ENCODE measurements around the gene TSSK6. TPM values are rescaled to one million over a fixed set of nuclear protein-coding genes. Genes with fewer than 3 reads are reported as not detected.

TSSK6 gene
- total RNA-seq, 1 experiment from 2014 or later, result 1.4 TPM

DNA sequence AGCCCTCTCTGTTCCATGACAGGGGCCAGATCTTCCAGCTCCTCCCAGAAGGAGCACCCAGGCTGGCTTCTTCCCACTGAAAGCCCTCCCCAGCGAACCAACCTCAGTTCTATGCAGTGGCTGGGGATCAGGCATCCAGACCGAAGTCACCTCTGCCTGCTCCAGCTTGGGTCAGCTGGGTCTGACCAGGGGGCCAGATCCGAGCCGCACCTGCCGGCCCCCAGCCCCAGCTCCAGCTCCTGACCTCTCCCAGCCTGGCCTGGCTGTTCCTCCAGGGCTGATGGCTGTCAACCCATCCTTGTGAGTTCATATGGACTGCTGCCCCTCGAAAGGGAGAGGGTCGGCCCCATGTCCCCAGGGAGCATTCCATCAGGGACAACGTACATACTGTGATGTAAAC lies 8.0 kb downstream of the TSSK6 start:
- DNase-seq (ENCODE audit: low read depth), result no peak

DNA sequence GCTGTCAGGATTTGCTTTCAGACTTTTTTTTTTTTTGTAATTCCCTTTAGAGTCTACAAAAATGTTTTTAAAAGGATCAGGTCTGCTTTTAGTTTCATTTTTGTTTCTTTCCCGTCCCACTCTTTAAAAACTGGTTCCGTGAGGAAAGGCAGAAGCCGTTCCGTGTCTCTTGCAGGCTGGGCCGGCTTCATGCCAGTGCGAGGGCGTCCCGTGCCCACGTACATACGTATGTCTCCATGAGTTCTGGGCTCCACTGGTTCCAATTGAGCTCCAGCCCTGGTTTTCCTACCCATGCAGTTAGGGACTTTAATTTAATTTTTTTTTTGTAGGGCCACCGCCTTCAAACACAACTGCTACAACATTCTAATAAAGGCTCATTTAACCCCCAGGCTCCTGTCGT lies 8.8 kb downstream of the TSSK6 start:
- no peak for DNase-seq (ENCODE audit: low read depth)

DNA sequence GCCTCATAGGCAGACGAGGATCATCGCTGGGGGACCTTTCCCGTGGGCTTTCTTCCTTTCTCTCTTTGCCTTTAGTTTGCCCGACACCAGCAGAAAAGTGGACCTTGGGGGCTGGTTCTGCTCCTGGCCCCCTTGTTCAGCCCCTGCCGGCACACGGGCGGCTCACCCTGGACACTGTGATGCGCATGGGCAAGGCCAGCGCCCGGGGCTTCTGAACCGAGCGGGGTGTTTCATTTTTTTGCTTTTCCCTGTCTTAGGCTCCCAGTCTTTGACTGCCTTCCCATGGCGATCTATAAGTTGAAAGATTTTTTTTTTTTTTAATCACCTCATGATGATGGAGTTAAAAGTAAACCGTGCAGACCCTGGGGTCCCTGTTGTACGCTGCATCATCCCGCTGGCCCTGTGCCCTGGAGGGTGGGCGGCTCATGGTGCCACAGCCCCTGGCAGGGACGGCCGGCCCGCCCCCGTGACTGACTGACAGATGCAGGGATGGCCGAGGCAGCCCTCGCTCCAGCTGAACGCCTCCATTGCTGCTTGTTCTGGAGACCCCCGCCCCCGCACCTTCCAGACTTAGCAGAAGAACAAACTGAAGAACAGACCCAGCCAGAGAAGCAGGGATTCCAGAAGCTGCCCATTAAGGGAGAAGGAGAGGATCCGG lies 9.6 kb downstream of the TSSK6 start:
- no peak for DNase-seq (ENCODE audit: low read depth)

DNA sequence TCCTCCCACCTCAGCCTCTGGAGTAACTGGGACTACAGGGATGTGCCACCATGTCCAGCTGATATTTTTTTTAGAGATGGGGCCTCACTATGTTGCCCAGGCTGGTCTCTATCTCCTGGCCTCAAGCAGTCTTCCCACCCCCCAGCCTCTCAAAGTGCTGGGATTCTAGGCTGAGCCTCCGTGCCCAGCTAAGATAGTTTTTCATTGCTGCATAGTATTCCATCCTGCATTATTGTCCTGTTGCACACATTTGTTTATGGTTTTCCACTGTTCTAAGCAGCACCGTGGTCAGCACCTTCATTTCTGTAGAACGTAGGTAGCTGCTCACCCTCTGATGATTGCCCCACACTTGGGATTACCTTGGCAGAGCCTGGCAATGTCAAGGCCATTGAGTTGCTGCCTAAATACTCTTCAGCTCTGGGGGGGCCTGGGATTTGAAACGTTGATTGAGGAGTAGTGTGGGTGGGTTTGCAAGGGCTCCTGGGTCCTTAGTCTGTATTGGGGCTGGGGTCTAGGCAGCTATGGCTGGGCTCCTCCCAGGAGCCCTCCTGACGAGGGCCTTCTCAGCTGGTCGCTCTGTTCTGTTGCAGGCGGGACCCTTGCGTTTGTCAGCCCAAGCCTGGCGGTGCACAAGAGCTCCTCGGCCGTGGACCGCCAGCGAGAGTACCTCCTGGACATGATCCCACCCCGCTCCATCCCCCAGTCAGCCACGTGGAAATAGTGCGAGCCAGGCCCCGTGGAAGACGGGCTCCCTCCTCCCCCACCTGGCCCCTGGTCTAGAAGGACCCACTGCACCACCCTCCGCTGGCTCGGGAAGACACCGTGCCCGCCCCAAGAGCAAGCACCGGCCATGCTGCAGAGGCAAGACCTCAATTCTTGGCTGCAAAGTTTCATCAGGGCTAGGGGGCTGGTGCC lies 10.3 kb downstream of the TSSK6 start:
- no peak for DNase-seq (ENCODE audit: low read depth)

DNA sequence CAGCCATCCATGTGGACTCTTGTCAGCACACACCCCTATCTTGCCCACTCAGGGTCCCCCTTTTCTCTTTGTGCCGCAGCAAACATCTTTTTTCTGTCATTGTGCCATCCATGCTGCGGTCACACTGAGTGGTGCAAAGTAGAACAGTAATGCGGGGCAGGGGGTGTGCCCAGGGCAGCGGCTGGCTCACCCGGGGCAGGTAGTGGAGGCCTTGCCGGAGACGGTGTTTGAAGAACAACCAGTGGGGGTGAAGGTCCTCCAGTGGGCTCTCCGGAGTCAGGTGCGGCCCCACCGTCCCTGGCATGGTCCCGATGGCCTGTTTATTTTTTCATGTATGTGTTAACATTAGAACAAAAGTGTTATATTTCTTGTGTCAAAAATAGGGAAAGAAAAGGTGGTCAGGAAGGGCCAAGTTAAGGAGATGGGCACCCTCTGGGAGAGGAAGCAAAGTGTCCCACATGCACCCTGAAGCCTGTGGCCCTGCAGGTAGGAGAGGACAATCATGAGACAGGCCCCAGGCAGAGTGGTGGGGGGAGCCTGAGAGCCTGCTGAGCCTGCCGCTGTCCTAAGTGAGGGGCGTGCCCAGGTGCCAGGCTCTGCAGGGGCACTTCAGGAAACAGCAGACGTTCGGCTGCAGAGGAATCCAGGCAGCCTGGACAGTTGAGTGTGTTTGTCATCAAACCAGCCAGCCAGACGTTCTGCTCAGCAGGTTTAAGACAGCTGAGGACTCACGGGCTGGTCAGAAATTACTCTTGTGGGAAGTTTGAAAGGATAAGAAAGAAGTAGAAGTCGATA lies 12.3 kb downstream of the TSSK6 start:
- DNase-seq (ENCODE audit: low read depth), result no peak

DNA sequence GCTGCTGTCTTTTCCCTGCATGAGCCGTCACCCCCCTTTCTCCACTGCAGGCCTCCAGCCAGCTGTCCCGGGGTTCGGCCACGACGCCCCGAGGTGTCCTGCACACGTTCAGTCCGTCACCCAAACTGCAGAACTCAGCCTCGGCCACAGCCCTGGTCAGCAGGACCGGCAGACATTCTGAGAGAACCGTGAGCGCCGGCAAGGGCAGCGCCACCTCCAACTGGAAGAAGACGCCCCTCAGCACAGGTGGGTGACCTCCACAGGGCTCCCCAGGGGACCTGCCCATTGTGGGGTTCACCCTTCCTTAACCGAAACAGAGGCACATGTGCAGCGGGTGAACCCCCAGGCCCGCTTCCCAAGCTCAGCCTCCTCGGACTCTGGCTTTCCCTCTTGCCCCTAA lies 13.1 kb downstream of the TSSK6 start:
- no peak for DNase-seq (ENCODE audit: low read depth)

DNA sequence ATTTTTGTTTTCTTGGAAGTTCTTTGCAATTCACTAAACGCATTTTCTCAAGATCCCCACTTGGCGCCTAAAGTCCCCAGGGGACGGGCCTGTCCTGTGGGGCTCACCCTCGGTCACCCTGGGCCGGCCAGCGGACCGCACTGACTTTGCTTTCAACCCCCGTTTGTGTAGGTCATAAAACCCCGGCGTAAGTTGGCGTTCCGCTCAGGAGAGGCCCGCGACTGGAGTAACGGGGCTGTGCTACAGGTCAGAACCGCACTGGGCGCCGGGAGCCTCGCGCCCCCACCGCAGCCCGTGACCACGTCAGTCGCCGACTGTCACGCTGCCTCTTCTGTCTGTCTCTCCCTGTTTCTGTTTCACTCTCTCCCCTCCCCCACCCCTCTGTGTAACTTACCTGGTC lies 13.6 kb downstream of the TSSK6 start:
- DNase-seq (ENCODE audit: low read depth), result no peak

DNA sequence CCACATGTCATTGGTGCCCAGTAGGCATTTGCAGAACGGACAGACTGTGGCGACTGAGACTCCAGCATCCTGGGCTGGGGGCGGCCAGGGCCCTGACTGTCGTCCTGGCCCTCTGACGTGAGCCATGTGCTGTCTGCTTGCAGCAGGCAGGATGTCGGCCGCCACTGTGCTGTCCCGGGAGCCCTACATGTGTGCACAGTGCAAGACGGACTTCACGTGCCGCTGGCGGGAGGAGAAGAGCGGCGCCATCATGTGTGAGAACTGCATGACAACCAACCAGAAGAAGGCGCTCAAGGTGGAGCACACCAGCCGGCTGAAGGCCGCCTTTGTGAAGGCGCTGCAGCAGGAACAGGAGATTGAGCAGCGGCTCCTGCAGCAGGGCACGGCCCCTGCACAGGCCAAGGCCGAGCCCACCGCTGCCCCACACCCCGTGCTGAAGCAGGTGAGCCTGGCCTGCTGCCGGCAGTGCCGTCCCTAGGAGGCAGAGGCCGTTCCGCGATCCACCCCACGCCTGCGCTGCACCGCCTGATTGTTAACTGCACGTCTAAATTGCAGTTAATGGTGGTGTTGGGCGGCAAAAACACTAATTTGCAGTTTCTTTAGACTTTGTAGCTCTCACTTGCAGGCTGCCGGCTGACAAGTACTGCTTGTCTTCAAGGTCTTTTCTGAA lies 14.2 kb downstream of the TSSK6 start:
- no peak for DNase-seq (ENCODE audit: low read depth)

DNA sequence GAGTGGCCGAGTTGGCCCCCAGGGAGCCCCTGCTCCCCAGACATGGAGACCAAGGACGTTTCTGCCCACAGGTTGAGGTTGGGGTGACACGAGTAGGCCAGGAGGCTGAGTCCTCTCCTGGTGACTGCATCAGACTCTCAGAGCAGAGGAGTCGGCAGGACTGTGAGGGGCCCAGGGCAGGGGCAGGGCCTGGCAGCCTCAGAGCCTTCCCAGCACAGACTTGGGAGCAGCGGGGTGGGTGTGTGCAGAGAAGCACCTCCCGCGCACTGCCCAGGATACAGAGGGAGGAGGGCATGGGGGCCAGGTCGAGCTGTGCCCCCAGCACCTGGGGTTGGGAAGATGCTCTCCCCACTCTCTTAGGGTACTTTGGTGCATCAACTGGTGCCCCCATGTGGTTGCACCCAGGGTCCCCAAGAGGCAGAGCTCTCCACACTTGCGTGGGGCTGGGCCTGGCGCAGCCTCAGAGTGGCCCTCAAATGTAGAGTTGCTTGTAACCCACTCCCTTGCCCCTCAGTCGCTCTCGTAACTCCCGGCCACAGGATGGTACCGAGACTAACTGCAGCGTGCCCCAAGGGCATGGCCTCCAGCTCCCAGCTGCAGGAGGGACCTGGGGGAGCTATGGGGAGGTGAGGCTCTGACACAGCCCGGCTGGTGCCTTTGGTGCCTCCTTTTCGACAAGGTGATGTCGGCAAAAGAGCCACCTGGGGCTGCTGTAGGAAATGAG lies 15.9 kb downstream of the TSSK6 start:
- no peak for DNase-seq (ENCODE audit: low read depth)

DNA sequence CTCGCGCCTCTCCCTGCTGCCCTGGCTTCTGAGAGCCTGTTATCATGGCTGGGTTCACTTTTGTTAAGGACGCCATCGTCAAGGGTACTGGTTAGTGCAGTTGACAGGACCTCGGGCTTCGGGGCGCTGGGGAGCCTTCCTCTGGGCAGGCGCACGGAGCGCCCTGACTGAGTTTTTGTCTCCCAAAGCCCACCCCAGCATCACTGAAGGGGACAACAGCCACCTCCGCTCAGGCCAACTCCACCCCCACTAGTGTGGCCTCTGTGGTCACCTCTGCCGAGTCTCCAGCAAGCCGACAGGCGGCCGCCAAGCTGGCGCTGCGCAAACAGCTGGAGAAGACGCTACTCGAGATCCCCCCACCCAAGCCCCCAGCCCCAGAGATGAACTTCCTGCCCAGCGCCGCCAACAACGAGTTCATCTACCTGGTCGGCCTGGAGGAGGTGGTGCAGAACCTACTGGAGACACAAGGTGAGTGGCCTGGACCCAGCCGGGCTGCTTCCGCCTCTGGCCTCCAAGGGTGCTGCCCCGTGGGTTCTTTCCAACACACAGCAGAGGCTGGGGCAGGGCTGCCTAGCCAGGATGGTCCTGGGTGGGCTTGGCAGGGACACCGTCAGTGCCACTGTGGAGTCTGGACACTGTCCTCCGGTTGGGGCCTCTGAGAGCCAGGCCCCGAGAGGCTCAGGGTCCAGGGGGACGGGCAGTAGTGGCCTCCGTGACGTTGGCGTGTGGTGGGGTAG lies 16.9 kb downstream of the TSSK6 start:
- no peak for DNase-seq (ENCODE audit: low read depth)

DNA sequence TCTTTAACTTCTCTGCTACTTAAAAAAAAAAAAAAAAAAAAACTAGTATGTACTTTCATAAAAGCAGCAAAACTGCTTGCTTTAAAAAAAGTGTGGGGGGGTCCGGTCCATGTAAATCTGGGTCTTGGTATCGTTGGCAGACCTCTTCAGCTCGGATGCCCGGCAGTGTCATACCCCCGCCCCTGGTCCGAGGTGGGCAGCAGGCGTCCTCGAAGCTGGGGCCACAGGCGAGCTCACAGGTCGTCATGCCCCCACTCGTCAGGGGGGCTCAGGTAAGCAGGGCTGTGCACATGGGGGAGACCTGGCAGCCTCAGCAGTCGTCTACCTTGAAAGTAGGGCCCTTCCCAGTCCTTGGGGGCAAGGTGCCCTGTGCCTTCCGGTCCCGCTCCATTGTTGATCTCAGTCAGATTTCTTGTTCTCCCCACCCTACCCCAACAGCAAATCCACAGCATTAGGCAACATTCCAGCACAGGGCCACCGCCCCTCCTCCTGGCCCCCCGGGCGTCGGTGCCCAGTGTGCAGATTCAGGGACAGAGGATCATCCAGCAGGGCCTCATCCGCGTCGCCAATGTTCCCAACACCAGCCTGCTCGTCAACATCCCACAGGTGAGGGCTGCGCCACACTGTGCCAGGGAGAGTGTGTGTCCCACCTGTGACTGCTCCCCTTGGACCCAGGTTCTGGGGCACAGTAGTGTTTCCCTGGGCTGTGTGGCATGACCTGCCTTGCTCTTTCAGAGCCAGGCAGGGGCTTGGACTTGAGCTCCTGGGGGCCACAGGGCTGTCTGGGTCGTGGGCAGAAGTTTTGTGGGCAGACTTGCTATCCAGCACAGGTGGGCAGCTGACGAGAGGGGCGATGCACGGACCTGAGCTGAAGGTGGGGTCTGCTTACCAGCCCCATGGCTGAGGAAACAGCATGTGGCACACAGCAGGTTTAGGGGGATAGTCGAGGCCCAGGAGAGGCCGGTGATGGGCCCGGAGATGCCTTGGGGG lies 19.4 kb downstream of the TSSK6 start:
- DNase-seq (ENCODE audit: low read depth), result no peak

DNA sequence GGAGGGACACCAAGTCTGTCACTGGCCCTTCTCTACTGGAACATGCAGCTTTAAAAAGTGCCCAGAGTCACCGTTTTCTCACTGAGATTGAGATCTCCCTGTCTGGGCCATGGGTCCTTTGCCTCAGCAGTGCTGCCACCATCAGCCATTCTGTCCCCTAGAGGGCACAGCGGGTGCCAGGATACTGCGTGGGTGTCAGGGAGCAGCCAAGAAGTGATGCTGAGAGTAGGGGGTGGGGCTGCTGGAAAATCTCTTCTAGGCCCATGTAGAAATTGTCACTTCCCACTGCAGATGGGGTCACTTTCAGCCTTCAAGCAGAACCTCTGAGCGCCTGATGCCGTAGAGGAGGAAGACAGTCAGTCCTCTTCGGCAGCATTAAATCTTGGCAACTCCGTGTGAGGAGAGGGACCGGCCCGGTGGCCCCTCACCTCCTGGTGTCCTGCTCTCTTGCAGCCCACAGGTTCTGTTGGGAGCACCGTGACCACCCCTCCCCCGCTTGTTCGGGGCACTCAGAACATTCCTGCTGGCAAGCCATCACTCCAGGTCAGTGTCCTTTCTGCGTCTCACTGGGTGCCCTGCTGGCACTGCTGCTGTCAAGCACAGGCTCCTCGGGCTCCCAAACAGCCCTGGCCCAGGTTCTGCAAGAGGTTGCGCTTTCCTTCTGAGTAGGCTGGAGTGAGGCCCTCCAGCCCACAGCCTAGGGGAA lies 21.4 kb downstream of the TSSK6 start:
- no peak for DNase-seq (ENCODE audit: low read depth)

DNA sequence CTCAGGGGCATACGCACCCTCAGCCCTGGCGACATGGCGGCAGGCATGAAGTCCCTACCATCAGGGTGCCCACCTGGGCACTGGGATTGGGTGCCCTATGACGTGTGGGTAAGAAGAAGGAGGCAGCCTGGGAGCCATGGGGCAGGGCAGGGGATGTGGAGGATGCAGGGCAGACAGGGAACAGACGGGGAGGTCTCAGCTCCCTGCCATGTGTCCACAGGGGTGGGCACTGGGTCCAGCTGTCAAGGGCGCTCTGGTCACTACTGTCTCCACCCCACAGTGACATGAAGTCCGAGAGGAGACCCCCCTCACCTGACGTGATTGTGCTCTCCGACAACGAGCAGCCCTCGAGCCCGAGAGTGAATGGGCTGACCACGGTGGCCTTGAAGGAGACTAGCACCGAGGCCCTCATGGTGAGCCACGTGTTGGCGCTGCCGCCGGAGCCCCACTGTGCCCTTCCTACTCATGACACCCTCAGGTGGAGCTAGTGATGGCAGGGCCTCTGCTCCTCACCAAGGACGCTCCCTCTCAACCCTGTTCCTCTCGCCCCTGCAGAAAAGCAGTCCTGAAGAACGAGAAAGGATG lies 23.2 kb downstream of the TSSK6 start:
- no peak for DNase-seq (ENCODE audit: low read depth)

DNA sequence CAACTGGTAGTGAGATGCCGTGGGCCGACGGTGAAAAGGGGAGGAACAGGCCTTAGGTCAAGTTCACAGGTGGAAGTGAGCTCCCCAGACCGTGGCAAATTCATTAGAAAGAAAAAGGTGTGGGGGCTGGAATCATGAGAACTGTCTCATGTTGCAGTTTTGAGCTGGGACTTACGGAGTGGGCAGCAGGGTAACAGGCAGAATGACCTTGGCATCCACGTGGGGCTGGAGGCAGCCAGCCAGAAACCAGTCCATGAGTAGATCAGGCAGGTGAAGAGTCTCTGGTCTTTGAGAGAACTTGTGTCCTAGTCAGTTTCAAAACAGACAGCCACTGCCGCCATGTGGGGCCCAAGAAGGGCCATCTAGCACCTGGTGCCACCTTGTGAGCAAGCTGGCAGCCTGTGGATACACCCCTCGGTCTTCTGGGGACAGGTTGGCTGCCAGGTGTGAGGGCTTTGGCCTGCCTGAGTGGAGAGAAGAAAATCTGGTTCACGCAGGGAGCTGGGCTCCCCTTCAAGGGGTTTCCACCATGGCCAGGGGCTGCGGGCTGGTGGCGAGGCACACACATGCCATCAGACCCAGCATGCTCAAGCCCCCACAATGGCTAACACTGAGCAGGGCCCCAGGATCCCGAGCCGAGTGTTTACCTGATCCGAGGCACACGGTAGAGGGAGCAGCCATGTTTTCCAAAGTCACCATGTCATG lies 23.9 kb downstream of the TSSK6 start:
- no peak for DNase-seq (ENCODE audit: low read depth)

DNA sequence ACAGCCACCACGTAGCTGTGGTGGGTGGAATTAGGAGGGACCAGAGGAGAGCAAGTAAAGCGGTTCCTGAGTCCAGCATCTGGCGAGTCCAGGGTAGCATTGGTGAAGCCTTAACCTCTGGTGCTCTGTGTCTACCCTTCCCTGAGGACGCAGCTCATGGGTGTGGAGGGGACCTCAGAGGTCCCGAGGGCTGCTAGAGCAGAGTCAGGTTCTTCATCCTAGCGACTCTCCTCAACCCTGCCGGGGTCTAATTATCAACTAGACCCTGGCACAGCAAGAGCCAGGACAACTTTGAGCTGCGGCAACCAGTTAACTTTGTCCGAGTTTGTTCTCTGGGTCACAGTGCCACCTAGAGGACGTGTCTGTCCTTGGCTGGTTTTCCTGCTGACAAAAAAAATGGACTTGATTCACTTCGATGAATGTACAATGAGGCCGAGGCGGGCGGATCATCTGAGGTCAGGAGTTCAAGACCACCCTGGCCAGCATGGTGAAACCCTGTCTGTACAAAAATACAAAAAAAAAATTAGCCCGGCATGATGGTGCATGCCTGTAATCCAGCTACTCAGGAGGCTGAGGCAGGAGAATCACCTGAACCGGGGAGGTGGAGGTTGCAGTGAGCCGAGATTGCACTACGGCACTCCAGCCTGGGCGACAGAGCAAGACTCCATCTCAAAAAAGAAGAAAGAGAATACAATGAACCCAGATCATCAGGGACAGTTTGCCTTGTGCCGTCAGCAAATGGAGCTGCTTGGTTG lies 25.0 kb downstream of the TSSK6 start:
- peak; percentile 78 for DNase-seq (ENCODE audit: low read depth)

DNA sequence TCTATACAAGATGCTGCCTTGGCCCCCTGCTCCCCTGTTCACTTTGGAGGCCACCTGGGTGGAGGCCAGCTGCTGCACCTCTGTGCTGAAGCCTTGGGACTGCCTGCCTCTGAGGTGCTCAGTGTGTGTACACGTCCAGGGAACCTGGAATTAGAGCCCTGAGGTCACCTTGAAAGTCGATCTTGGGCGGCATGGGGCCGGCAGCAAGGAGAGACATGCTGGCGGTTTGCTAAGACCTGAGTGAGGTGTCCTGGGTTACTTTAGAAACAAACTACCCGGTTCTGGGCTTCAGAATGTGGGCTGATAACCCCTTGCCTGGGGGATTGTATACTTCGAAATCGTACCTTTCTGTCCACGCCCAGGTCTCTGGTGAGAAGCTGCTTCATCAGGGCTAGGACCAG lies 25.5 kb downstream of the TSSK6 start:
- no peak for DNase-seq (ENCODE audit: low read depth)
